HEK293 (cell line): ENCODE measurements around the gene ITGA8.

Experiments used
- KLF8 ChIP-seq: fragments of 450-650 bp; formaldehyde crosslinking; IDR thresholded peaks from 2 replicates; pipeline ENCODE4 v1.5.1; 2016; ENCODE audit warnings: missing biosample characterization, missing genetic modification characterization
- ZBTB48 ChIP-seq: fragments of 450-650 bp; formaldehyde crosslinking; IDR thresholded peaks from 2 replicates; pipeline ENCODE4 v1.5.1; 2016; ENCODE audit warnings: missing biosample characterization, missing genetic modification characterization
- ZEB2 ChIP-seq: fragments of 450-650 bp; formaldehyde crosslinking; IDR thresholded peaks from 2 replicates; pipeline ENCODE4 v1.5.1; 2016; ENCODE audit warnings: missing biosample characterization, missing genetic modification characterization
- ZNF549 ChIP-seq: fragments of 450-650 bp; IDR thresholded peaks from 2 replicates; pipeline ENCODE4 v1.5.1; 2018; ENCODE audit warnings: missing biosample characterization, missing genetic modification characterization, mild to moderate bottlenecking, inconsistent platforms, moderate library complexity
- ZNF558 ChIP-seq: fragments of 450-650 bp; formaldehyde crosslinking; IDR thresholded peaks from 2 replicates; pipeline ENCODE4 v1.5.1; 2016; ENCODE audit warnings: missing biosample characterization, missing genetic modification characterization
- ZNF792 ChIP-seq: fragments of 450-650 bp; formaldehyde crosslinking; IDR thresholded peaks from 2 replicates; pipeline ENCODE4 v1.5.1; 2016; ENCODE audit warnings: missing biosample characterization, missing genetic modification characterization
- TF ChIP-seq, protein P1 (sequence below): fragments of 450-650 bp; formaldehyde crosslinking; IDR thresholded peaks from 2 replicates; pipeline ENCODE4 v1.5.1; 2016; ENCODE audit warnings: missing biosample characterization, missing genetic modification characterization
- TF ChIP-seq, protein P2 (sequence below): fragments of 450-650 bp; formaldehyde crosslinking; IDR thresholded peaks from 2 replicates; pipeline ENCODE4 v1.5.1; 2016; ENCODE audit warnings: missing biosample characterization, missing genetic modification characterization
- TF ChIP-seq, protein P3 (sequence below): fragments of 450-650 bp; formaldehyde crosslinking; IDR thresholded peaks from 2 replicates; pipeline ENCODE4 v1.5.1; 2016; ENCODE audit warnings: missing biosample characterization, missing genetic modification characterization

DNA sequence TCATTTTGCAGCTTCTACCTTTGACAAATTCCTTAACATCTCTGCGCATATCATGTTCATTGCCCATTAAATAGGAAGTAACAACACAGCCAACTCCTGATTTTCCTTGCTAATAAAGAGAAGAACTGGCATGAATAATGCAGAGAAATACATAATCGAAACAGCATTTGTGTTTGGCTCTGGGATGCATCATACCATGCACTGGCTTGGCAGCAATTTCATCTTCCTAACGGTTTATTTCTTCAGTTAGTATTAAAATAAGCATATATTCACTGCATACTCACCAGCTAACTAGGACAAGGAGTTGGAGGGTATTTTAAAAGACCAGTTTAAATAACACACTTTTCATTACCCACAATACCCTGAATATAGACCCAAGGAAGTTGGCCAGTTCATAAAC is 132.5 kb downstream of the ITGA8 start:
- TF ChIP-seq, protein P1, sequence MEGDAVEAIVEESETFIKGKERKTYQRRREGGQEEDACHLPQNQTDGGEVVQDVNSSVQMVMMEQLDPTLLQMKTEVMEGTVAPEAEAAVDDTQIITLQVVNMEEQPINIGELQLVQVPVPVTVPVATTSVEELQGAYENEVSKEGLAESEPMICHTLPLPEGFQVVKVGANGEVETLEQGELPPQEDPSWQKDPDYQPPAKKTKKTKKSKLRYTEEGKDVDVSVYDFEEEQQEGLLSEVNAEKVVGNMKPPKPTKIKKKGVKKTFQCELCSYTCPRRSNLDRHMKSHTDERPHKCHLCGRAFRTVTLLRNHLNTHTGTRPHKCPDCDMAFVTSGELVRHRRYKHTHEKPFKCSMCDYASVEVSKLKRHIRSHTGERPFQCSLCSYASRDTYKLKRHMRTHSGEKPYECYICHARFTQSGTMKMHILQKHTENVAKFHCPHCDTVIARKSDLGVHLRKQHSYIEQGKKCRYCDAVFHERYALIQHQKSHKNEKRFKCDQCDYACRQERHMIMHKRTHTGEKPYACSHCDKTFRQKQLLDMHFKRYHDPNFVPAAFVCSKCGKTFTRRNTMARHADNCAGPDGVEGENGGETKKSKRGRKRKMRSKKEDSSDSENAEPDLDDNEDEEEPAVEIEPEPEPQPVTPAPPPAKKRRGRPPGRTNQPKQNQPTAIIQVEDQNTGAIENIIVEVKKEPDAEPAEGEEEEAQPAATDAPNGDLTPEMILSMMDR, result no peak
- TF ChIP-seq, protein P2, sequence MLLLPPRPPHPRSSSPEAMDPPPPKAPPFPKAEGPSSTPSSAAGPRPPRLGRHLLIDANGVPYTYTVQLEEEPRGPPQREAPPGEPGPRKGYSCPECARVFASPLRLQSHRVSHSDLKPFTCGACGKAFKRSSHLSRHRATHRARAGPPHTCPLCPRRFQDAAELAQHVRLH (tag by site-specific recombination), result no peak
- TF ChIP-seq KLF8 (tag by site-specific recombination), result no peak
- TF ChIP-seq ZEB2, result no peak
- no peak for TF ChIP-seq ZNF549
- TF ChIP-seq, protein P3, sequence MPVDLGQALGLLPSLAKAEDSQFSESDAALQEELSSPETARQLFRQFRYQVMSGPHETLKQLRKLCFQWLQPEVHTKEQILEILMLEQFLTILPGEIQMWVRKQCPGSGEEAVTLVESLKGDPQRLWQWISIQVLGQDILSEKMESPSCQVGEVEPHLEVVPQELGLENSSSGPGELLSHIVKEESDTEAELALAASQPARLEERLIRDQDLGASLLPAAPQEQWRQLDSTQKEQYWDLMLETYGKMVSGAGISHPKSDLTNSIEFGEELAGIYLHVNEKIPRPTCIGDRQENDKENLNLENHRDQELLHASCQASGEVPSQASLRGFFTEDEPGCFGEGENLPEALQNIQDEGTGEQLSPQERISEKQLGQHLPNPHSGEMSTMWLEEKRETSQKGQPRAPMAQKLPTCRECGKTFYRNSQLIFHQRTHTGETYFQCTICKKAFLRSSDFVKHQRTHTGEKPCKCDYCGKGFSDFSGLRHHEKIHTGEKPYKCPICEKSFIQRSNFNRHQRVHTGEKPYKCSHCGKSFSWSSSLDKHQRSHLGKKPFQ (tag by site-specific recombination), result no peak
- TF ChIP-seq ZNF558, result no peak
- no peak for TF ChIP-seq ZNF792 (tag by site-specific recombination)
- no peak for TF ChIP-seq ZBTB48 (tag by site-specific recombination)
